ENCODE data around the gene CCHCR1. TPM values are rescaled to one million over a fixed set of nuclear protein-coding genes. Genes with fewer than 3 reads are reported as not detected.

Gene CCHCR1
- total RNA-seq, 1 donor from 2014 or later = 12.5 TPM

DNA sequence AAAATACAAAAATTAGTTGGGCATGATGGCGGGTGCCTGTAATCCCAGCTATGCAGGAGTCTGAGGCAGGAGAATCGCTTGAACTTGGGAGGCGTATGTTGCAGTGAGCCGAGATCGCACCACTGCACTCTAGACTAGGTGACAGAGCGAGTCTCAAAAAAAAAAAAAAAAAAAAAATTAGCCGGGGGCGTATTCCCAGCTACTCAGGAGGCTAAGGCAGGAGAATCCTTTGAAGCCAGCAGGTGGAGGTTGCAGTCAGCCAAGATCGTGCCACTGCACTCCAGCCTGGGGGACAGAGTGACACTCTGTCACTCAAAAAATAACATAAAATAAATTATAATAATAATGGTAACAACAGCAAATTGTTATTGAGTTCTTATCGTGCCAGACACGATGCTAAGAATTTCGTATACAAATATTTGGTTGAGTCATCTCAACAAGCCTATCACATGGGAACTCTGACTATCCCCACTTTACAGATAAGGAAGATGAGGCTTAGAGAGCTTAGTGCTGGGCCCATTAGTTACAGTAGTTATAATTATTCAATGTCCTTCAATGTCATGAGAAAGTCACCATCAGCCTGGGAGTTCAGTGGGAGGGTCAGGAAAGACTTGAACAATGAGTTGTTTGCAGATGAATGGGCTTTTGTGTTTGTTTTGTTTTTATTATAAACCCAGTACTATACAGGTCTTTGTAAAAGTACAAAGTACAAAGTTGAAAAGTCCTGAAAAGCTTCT, 64.7 kb downstream of the CCHCR1 start:
- intact Hi-C loops (cut with DNase I) = no loop called here
- TF ChIP-seq, protein P1, sequence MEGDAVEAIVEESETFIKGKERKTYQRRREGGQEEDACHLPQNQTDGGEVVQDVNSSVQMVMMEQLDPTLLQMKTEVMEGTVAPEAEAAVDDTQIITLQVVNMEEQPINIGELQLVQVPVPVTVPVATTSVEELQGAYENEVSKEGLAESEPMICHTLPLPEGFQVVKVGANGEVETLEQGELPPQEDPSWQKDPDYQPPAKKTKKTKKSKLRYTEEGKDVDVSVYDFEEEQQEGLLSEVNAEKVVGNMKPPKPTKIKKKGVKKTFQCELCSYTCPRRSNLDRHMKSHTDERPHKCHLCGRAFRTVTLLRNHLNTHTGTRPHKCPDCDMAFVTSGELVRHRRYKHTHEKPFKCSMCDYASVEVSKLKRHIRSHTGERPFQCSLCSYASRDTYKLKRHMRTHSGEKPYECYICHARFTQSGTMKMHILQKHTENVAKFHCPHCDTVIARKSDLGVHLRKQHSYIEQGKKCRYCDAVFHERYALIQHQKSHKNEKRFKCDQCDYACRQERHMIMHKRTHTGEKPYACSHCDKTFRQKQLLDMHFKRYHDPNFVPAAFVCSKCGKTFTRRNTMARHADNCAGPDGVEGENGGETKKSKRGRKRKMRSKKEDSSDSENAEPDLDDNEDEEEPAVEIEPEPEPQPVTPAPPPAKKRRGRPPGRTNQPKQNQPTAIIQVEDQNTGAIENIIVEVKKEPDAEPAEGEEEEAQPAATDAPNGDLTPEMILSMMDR (IDR thresholded peaks at IDR 0.05) = no peak
- Histone ChIP-seq H3K27me3 (no peaks in the 10 kb centered on the region), H3K4me3 (no peak overlapping the region), H3K9me3 (no peaks in the 10 kb centered on the region), H3K36me3 (no peaks in the 10 kb centered on the region), H3K4me1 (peaks cover 5% of the 10 kb centered on the region), H3K27ac (no peak overlapping the region)
- ATAC-seq (no peak), DNase-seq (no peak)

Other genes starting within 250 kb of the CCHCR1 start
- gene GTF2H4, start 249.6 kb downstream of the CCHCR1 start, total RNA-seq = 44.6 TPM
- 28.7 TPM for gene VARS2, start 243.6 kb downstream of the CCHCR1 start, total RNA-seq
- 369 TPM for gene SFTA2, start 225.6 kb downstream of the CCHCR1 start, total RNA-seq
- gene MUCL3, start 216.8 kb downstream of the CCHCR1 start, total RNA-seq = 4.6 TPM
- gene MUC21, start 174.1 kb downstream of the CCHCR1 start, total RNA-seq = 1.1 TPM
- gene MUC22, start 147.3 kb downstream of the CCHCR1 start, total RNA-seq = not detected
- gene C6orf15, start 45.2 kb downstream of the CCHCR1 start, total RNA-seq = not detected
- 8.2 TPM for gene PSORS1C1, start 43.0 kb downstream of the CCHCR1 start, total RNA-seq
- gene CDSN, start 37.4 kb downstream of the CCHCR1 start, total RNA-seq = not detected
- not detected for gene PSORS1C2, start 18.7 kb downstream of the CCHCR1 start, total RNA-seq
- gene TCF19, start 787 bp upstream of the CCHCR1 start, total RNA-seq = 4.5 TPM
- 2.8 TPM for gene POU5F1, start 12.9 kb upstream of the CCHCR1 start, total RNA-seq
- 1,073 TPM for gene HLA-C, start 114.3 kb upstream of the CCHCR1 start, total RNA-seq
- 2,632 TPM for gene HLA-B, start 199.4 kb upstream of the CCHCR1 start, total RNA-seq
- 36.6 TPM for gene MICA, start 245.8 kb upstream of the CCHCR1 start, total RNA-seq